K562 (cell line): ENCODE measurements around the gene COASY. TPM values are rescaled to one million over a fixed set of nuclear protein-coding genes. Genes with fewer than 3 reads are reported as not detected.

Experiments
- BHLHE40 ChIP-seq: IDR thresholded peaks from 2 replicates; pipeline ENCODE4 v1.6.1; 2011; ENCODE audit warnings: low read length, improper control_type of control experiment
- CTCFL ChIP-seq: IDR thresholded peaks from 2 replicates; pipeline ENCODE4 v1.6.1; 2011; ENCODE audit warnings: borderline replicate concordance, low read depth, mild to moderate bottlenecking, moderate library complexity, low read length; ENCODE audit not compliant: insufficient read depth, poor library complexity, severe bottlenecking
- CXXC5 ChIP-seq: fragments of 250-450 bp; sonication (Bioruptor Pico); IDR thresholded peaks from 2 replicates; pipeline ENCODE4 v1.8.0; 2022; ENCODE audit warnings: inconsistent platforms, mild to moderate bottlenecking, moderate library complexity
- DLX4 ChIP-seq: fragments of 250-450 bp; sonication (Bioruptor Pico); IDR thresholded peaks from 2 replicates; pipeline ENCODE4 v1.6.1; 2021; ENCODE audit warnings: mild to moderate bottlenecking
- FUS ChIP-seq: fragments of 200-400 bp; formaldehyde crosslinking; optimal IDR thresholded peaks from 2 replicates; pipeline ENCODE3; 2017; ENCODE audit warnings: low read depth, low read length
- GABPA ChIP-seq: fragments of 200-800 bp; sonication (Bioruptor generic); conservative IDR thresholded peaks from 2 replicates; pipeline ENCODE4 v1.6.1; 2016; ENCODE audit warnings: low read depth, missing genetic modification characterization, missing compliant biosample characterization
- GATAD2A ChIP-seq: fragments of 450-650 bp; IDR thresholded peaks from 2 replicates; pipeline ENCODE4 v1.6.1; 2017
- HNRNPLL ChIP-seq: fragments of 200-400 bp; formaldehyde crosslinking; IDR thresholded peaks from 2 replicates; pipeline ENCODE4 v1.6.1; 2017; ENCODE audit warnings: low read length, low read depth, mild to moderate bottlenecking; ENCODE audit not compliant: poor library complexity, severe bottlenecking
- ILK ChIP-seq: fragments of 450-650 bp; IDR thresholded peaks from 2 replicates; pipeline ENCODE4 v1.6.1; 2016; ENCODE audit warnings: missing genetic modification characterization, low read depth, mild to moderate bottlenecking, missing compliant biosample characterization, moderate library complexity, borderline replicate concordance
- MCM3 ChIP-seq: fragments of 450-650 bp; IDR thresholded peaks from 2 replicates; pipeline ENCODE4 v1.6.1; 2016
- POU5F1 ChIP-seq: fragments of 150-350 bp; IDR thresholded peaks from 2 replicates; pipeline ENCODE4 v1.6.1; 2014; ENCODE audit warnings: borderline replicate concordance, low read length, low read depth, mild to moderate bottlenecking; ENCODE audit not compliant: partially characterized antibody
- RBM15 ChIP-seq: fragments of 200-400 bp; formaldehyde crosslinking; IDR thresholded peaks from 2 replicates; pipeline ENCODE4 v1.6.1; 2018; ENCODE audit warnings: mild to moderate bottlenecking, low read length, moderate library complexity; ENCODE audit not compliant: insufficient read depth
- RFX7 ChIP-seq: fragments of 250-450 bp; sonication (Bioruptor Pico); IDR thresholded peaks from 2 replicates; pipeline ENCODE4 v1.5.1; 2021; ENCODE audit warnings: mild to moderate bottlenecking
- SFPQ ChIP-seq: fragments of 200-400 bp; formaldehyde crosslinking; IDR thresholded peaks from 2 replicates; pipeline ENCODE4 v1.6.1; 2017; ENCODE audit warnings: mild to moderate bottlenecking, low read depth, low read length, moderate library complexity
- SUPT5H ChIP-seq: fragments of 450-650 bp; IDR thresholded peaks from 2 replicates; pipeline ENCODE4 v1.6.1; 2016
- THAP7 ChIP-seq: fragments of 250-450 bp; sonication (Bioruptor Pico); IDR thresholded peaks from 2 replicates; pipeline ENCODE4 v1.5.0; 2021
- ZBTB8A ChIP-seq: fragments of 450-650 bp; IDR thresholded peaks from 2 replicates; pipeline ENCODE4 v1.6.1; 2018; ENCODE audit warnings: mild to moderate bottlenecking, moderate library complexity; ENCODE audit not compliant: partially characterized antibody
- ZNF124 ChIP-seq: sonication (generic); formaldehyde crosslinking; IDR thresholded peaks from 2 replicates; pipeline ENCODE4 v1.8.1; 2022; ENCODE audit warnings: missing genetic modification reagents
- ZNF217 ChIP-seq: sonication (generic); formaldehyde crosslinking; IDR thresholded peaks from 2 replicates; pipeline ENCODE4 v1.8.0; 2022; ENCODE audit warnings: mild to moderate bottlenecking, missing genetic modification reagents
- polyA plus RNA-seq, 8 experiments: library from polyadenylated mRNA; depleted of rRNA in 4 of 8; stranded (reverse) in 5 of 8; unstranded in 3 of 8; fragments of >200 nt; fragmentation: Nextera tagmentation in 2 of 8; fragmentation: Illumina TruSeq in 1 of 8; extraction: Ambion mirVana in 2 of 8; extraction: Trizol in 1 of 8; gene quantifications; 2 replicates each; pipeline versions ENCODE4 v1.2.1 to v1.2.3, GENCODE V29; 2011 to 2014; ENCODE audit warnings: inconsistent platforms in 1 of 8, missing spikeins in 1 of 8
- total RNA-seq, 7 experiments: library from RNA; depleted of rRNA in 6 of 7; stranded (reverse); fragments of >200 nt in 6 of 7; fragmentation: Illumina TruSeq in 2 of 7; extraction: Trizol in 2 of 7; gene quantifications; 2 replicates each; pipeline versions ENCODE4 v1.2.1 to v1.2.3, GENCODE V29; 2011 to 2021; ENCODE audit warnings: low replicate concordance in 1 of 7
- TF ChIP-seq, protein P1 (sequence below): IDR thresholded peaks from 2 replicates; pipeline ENCODE4 v1.6.1; 2016; ENCODE audit warnings: missing genetic modification characterization, missing compliant biosample characterization
- TF ChIP-seq, protein P2 (sequence below): fragments of 450-650 bp; formaldehyde crosslinking; IDR thresholded peaks from 2 replicates; pipeline ENCODE4 v1.4.0; 2020; ENCODE audit warnings: mild to moderate bottlenecking, moderate library complexity

Gene COASY
- total and polyA plus RNA-seq, 9 of the 15 experiments (the other 6 are each of a cell fraction or from before 2014, with no cell fraction given), result 25.4 to 175 (median 62.3) TPM

DNA sequence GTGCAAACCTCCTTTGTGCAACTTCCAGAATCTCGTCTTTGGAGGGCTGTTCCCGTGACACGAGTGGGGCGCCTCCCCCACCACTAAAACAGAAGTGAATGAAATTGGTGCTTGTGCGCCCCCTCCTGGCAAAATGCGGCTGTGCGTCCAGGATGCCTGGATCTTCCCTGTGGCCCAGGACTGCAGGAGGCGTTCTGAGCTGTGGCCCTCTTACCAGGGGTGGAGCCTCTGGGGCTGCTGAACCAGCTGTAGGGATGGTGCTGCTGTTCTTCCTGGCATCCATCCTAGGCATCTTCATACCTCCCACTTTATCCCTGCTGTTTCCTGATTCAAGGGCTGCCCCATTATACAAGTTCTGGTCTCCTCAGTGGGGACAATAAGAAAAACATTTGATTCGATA, 44.4 kb upstream of the COASY start (continued):
- TF ChIP-seq BHLHE40, result peak; percentile 58
- no peak for TF ChIP-seq SFPQ
- no peak for TF ChIP-seq ILK
- no peak for TF ChIP-seq ZBTB8A
- no peak for TF ChIP-seq THAP7 (CRISPR knock-in tag)
- no peak for TF ChIP-seq DLX4 (CRISPR knock-in tag)
- TF ChIP-seq, protein P1, sequence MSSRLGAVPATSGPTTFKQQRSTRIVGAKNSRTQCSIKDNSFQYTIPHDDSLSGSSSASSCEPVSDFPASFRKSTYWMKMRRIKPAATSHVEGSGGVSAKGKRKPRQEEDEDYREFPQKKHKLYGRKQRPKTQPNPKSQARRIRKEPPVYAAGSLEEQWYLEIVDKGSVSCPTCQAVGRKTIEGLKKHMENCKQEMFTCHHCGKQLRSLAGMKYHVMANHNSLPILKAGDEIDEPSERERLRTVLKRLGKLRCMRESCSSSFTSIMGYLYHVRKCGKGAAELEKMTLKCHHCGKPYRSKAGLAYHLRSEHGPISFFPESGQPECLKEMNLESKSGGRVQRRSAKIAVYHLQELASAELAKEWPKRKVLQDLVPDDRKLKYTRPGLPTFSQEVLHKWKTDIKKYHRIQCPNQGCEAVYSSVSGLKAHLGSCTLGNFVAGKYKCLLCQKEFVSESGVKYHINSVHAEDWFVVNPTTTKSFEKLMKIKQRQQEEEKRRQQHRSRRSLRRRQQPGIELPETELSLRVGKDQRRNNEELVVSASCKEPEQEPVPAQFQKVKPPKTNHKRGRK (tag), result no peak
- no peak for TF ChIP-seq SUPT5H
- TF ChIP-seq CTCFL, result peak; percentile 78
- TF ChIP-seq POU5F1, result no peak
- TF ChIP-seq RFX7 (CRISPR knock-in tag), result no peak
- 0 out of 2 replicates have a peak, but pooled peaks have one; percentile 21 for TF ChIP-seq CXXC5 (CRISPR knock-in tag)
- TF ChIP-seq, protein P2, sequence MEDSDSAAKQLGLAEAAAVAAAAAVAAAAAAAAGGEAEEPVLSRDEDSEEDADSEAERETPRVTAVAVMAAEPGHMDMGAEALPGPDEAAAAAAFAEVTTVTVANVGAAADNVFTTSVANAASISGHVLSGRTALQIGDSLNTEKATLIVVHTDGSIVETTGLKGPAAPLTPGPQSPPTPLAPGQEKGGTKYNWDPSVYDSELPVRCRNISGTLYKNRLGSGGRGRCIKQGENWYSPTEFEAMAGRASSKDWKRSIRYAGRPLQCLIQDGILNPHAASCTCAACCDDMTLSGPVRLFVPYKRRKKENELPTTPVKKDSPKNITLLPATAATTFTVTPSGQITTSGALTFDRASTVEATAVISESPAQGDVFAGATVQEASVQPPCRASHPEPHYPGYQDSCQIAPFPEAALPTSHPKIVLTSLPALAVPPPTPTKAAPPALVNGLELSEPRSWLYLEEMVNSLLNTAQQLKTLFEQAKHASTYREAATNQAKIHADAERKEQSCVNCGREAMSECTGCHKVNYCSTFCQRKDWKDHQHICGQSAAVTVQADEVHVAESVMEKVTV, result peak; percentile 38
- TF ChIP-seq HNRNPLL, result no peak
- TF ChIP-seq MCM3, result no peak
- TF ChIP-seq GABPA (tag), result no peak
- TF ChIP-seq RBM15, result no peak
- TF ChIP-seq FUS, result no peak
- TF ChIP-seq GATAD2A, result 0 out of 2 replicates have a peak, but pooled peaks have one; percentile 51
- no peak for TF ChIP-seq ZNF217
- no peak for TF ChIP-seq ZNF124
